ENCODE data around the gene GFAP. TPM values are rescaled to one million over a fixed set of nuclear protein-coding genes. Genes with fewer than 3 reads are reported as not detected.

The GFAP gene
- total RNA-seq, 4 donors from 2014 or later: not detected

- Histone ChIP-seq H3K27me3 (no peaks in the 10 kb centered on the region), H3K4me1 (no peaks in the 10 kb centered on the region), H3K27ac (no peak overlapping the region), H3K36me3 (peaks cover 0 to 31% (median 0%) of the 10 kb centered on the region in 3 donors), H3K4me3 (no peak overlapping the region), H3K9me3 (no peaks in the 10 kb centered on the region)
- TF ChIP-seq, protein P1, sequence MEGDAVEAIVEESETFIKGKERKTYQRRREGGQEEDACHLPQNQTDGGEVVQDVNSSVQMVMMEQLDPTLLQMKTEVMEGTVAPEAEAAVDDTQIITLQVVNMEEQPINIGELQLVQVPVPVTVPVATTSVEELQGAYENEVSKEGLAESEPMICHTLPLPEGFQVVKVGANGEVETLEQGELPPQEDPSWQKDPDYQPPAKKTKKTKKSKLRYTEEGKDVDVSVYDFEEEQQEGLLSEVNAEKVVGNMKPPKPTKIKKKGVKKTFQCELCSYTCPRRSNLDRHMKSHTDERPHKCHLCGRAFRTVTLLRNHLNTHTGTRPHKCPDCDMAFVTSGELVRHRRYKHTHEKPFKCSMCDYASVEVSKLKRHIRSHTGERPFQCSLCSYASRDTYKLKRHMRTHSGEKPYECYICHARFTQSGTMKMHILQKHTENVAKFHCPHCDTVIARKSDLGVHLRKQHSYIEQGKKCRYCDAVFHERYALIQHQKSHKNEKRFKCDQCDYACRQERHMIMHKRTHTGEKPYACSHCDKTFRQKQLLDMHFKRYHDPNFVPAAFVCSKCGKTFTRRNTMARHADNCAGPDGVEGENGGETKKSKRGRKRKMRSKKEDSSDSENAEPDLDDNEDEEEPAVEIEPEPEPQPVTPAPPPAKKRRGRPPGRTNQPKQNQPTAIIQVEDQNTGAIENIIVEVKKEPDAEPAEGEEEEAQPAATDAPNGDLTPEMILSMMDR (IDR thresholded peaks at IDR 0.05): no peak
- no peak for TF ChIP-seq POLR2A (IDR thresholded peaks at IDR 0.05)
- 80 to 100% methylated on average over 2 to 3 of the region's 3 CpGs for WGBS, 2 donors
- DNase-seq: no peak
- intact Hi-C loops (cut with DNase I): no loop called here
These were observed 12.4 kb upstream of the GFAP start for GRCh38 chr17:44927696-44928095.

GRCh38 chr17:44926821-44927525 lies 11.7 kb upstream of the GFAP start:
- Histone ChIP-seq H3K27me3 (no peaks in the 10 kb centered on the region), H3K9me3 (no peaks in the 10 kb centered on the region), H3K4me3 (no peak overlapping the region), H3K36me3 (peaks cover 0 to 30% (median 0%) of the 10 kb centered on the region in 3 donors), H3K4me1 (no peaks in the 10 kb centered on the region), H3K27ac (no peak overlapping the region)
- no peak for DNase-seq
- intact Hi-C loops (cut with DNase I): no loop called here
- TF ChIP-seq, protein P1 (IDR thresholded peaks at IDR 0.05): no peak
- TF ChIP-seq POLR2A (IDR thresholded peaks at IDR 0.05): no peak
- WGBS, 2 donors: 67 to 92% methylated on average over 3 to 5 of the region's 15 CpGs

GRCh38 chr17:44925731-44926697 lies 10.7 kb upstream of the GFAP start:
- no peak for DNase-seq
- H3K4me1 ChIP-seq: no peaks in the 10 kb centered on the region
- no peak for TF ChIP-seq POLR2A (IDR thresholded peaks at IDR 0.05)
- TF ChIP-seq, protein P1 (IDR thresholded peaks at IDR 0.05): no peak
- H3K4me3 ChIP-seq: no peak overlapping the region
- WGBS, 2 donors: 88 to 94% methylated on average over 11 to 13 of the region's 18 CpGs
- intact Hi-C loops (cut with DNase I): no loop called here
- no peaks in the 10 kb centered on the region for H3K27me3 ChIP-seq
- H3K36me3 ChIP-seq: peaks cover 0 to 21% (median 0%) of the 10 kb centered on the region in 3 donors
- H3K27ac ChIP-seq: no peak overlapping the region
- no peaks in the 10 kb centered on the region for H3K9me3 ChIP-seq

DNA sequence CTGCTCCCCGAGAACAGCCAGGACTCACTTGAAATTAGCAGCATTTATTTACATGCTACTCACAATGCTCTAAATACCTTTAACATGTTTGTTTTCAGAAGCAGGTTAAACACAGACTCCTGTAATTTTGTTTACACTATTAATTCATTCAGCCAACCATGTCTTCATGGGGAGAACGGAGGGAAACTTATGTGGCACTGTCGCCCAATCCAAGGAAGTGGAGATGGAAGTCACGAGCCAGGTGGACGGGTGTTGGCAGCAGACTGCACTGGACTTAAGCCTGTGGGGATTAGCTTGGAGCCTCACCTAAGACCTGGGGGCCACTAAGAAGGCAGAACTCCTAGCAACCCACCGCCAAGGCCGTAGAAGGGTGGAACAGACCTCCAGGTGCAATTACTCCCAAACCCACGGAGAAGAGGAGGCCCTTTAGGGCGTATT lies 8.8 kb upstream of the GFAP start:
- H3K4me1 ChIP-seq: peaks cover 0 to 10% (median 0%) of the 10 kb centered on the region in 3 donors
- 59 to 78% methylated on average over 9 of the region's 9 CpGs for WGBS, 2 donors

More for the DNA sequence above, 8.8 kb upstream of the GFAP start:
- no peak for DNase-seq
- Histone ChIP-seq H3K9me3 (no peaks in the 10 kb centered on the region), H3K27me3 (no peaks in the 10 kb centered on the region), H3K36me3 (peaks cover 0 to 15% (median 0%) of the 10 kb centered on the region in 3 donors), H3K4me3 (no peak overlapping the region), H3K27ac (no peak overlapping the region)
- TF ChIP-seq, protein P1 (IDR thresholded peaks at IDR 0.05): no peak
- no peak for TF ChIP-seq POLR2A (IDR thresholded peaks at IDR 0.05)
- intact Hi-C loops (cut with DNase I): loop anchor here (5.0 kb wide), 1 partner anchor 98 kb away; no protein-coding TSS in a partner anchor
